ENCODE data around the gene RAB3GAP1.
"Not testable (repeated sequence)": the region's sequence is repeated elsewhere in the genome, so short reads cannot be mapped to it uniquely, and the experiment has no call there.

RAB3GAP1 gene

GRCh38 chr2:135103843-135104242 lies 51.8 kb downstream of the RAB3GAP1 start:
- DNase-seq (ENCODE audit: low read depth in 2 of 2, low spot score in 1 of 2): no peak

- DNase-seq (ENCODE audit: low read depth in 2 of 2, low spot score in 1 of 2): not testable (repeated sequence)
These were observed 53.6 kb downstream of the RAB3GAP1 start for GRCh38 chr2:135105513-135106316.

GRCh38 chr2:135113322-135113721 lies 61.2 kb downstream of the RAB3GAP1 start:
- no peak for DNase-seq (ENCODE audit: low read depth in 2 of 2, low spot score in 1 of 2)

- no peak for DNase-seq (ENCODE audit: low read depth in 2 of 2, low spot score in 1 of 2)
These were observed 67.5 kb downstream of the RAB3GAP1 start for GRCh38 chr2:135119582-135119981.

- no peak for DNase-seq (ENCODE audit: low read depth in 2 of 2, low spot score in 1 of 2)
These were observed 69.0 kb downstream of the RAB3GAP1 start for GRCh38 chr2:135121016-135121657.

- DNase-seq (ENCODE audit: low read depth in 2 of 2, low spot score in 1 of 2): not testable (repeated sequence)
These were observed 69.6 kb downstream of the RAB3GAP1 start for GRCh38 chr2:135121658-135122039.

GRCh38 chr2:135124924-135125886 lies 73.1 kb downstream of the RAB3GAP1 start:
- no peak for DNase-seq (ENCODE audit: low read depth in 2 of 2, low spot score in 1 of 2)

GRCh38 chr2:135125940-135126339 lies 73.8 kb downstream of the RAB3GAP1 start:
- no peak for DNase-seq (ENCODE audit: low read depth in 2 of 2, low spot score in 1 of 2)

- DNase-seq (ENCODE audit: low read depth in 2 of 2, low spot score in 1 of 2): no peak
These were observed 78.7 kb downstream of the RAB3GAP1 start for GRCh38 chr2:135130751-135131150.

GRCh38 chr2:135132314-135132713 lies 80.2 kb downstream of the RAB3GAP1 start:
- no peak for DNase-seq (ENCODE audit: low read depth in 2 of 2, low spot score in 1 of 2)

- DNase-seq (ENCODE audit: low read depth in 2 of 2, low spot score in 1 of 2): no peak
These were observed 88.5 kb downstream of the RAB3GAP1 start for GRCh38 chr2:135140606-135141005.

GRCh38 chr2:135142323-135142722 lies 90.2 kb downstream of the RAB3GAP1 start:
- DNase-seq (ENCODE audit: low read depth in 2 of 2, low spot score in 1 of 2): no peak

- DNase-seq (ENCODE audit: low read depth in 2 of 2, low spot score in 1 of 2): no peak
These were observed 92.3 kb downstream of the RAB3GAP1 start for GRCh38 chr2:135144343-135144742.

- no peak for DNase-seq (ENCODE audit: low read depth in 2 of 2, low spot score in 1 of 2)
These were observed 97.2 kb downstream of the RAB3GAP1 start for GRCh38 chr2:135149251-135149650.

- DNase-seq (ENCODE audit: low read depth in 2 of 2, low spot score in 1 of 2): no peak
These were observed 98.6 kb downstream of the RAB3GAP1 start for GRCh38 chr2:135150725-135151124.

GRCh38 chr2:135151615-135152014 lies 99.5 kb downstream of the RAB3GAP1 start:
- no peak for DNase-seq (ENCODE audit: low read depth in 2 of 2, low spot score in 1 of 2)

- no peak for DNase-seq (ENCODE audit: low read depth in 2 of 2, low spot score in 1 of 2)
These were observed 100.3 kb downstream of the RAB3GAP1 start for GRCh38 chr2:135152361-135152760.

GRCh38 chr2:135154962-135155361 lies 102.9 kb downstream of the RAB3GAP1 start:
- no peak for DNase-seq (ENCODE audit: low read depth in 2 of 2, low spot score in 1 of 2)

- no peak for DNase-seq (ENCODE audit: low read depth in 2 of 2, low spot score in 1 of 2)
These were observed 105.8 kb downstream of the RAB3GAP1 start for GRCh38 chr2:135157856-135158255.

GRCh38 chr2:135159191-135159590 lies 107.1 kb downstream of the RAB3GAP1 start:
- no peak for DNase-seq (ENCODE audit: low read depth in 2 of 2, low spot score in 1 of 2)

GRCh38 chr2:135162377-135162776 lies 110.3 kb downstream of the RAB3GAP1 start:
- no peak for DNase-seq (ENCODE audit: low read depth in 2 of 2, low spot score in 1 of 2)
